Superior temporal gyrus (tissue), 1 donor: ENCODE results near the gene LMOD3.
A peak's percentile ranks its signal among the peaks of the same experiment; 100 is the strongest.

Experiments
- DNase-seq: peaks from one replicate; pipeline ENCODE4 v3.0.0-alpha.2; 2016; ENCODE audit errors: extremely low spot score

LMOD3 gene

DNA sequence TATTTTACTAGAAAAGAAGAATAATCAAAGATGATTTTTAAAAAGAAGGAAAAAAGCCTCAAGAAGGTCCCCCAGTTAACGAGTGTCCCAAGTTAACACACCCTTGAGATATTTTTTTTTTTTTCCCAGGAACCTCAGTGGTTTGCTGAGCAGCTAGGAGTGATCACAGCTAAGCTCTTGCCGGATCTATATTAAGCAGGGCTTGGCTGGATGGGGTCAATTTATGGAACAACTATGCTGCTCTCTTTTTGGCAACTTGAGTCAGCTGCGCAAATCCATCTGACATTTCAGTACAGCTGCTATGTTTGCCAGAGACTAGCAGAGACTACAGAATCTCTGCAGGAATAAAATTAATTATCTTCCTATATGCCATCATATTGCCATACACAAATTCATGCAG lies at the start of gene LMOD3:
Gene LMOD3, minus strand, starts transcription at position 193 of the 400 bp plus-strand sequence. CDS start 209 bp downstream, outside the sequence.
- DNase-seq, result no peak

DNA sequence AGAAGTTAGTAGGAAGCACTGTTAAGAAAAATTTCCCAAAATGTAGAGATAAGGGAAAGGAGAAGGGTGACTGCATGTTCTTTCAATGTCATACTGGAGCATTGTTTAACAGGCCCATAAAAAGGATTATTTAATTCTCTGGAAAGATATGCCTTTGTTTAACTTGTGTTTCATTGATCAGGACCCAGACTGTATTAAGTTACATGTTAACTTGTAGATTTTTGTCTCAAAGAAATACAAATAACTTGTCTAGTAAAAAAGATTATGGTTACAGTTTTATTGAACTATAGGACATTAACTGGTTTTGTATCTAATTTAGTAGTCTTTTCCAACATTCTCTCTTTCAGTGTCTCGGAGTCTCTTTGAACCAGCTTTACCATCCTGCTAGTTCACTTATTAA lies 49.7 kb upstream of the LMOD3 start:
- no peak for DNase-seq

DNA sequence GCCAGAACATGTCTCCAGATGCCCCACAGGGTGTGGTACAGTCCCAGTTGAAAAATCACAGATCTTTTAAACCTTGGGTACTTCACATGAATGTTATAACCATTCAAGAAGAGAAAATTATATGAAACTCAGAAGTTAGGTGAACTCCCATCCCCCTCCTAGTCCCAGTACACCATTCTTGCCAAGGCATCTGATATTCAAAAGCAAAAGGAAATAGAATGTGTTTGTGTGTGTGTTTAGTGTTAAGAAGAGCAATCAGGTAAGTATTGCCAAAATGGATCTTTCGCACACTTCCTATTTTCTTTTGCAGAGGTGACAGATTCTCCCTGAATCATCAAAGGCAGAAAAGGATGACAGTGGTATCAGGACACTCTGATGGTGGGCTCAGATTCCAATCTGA lies 44.1 kb upstream of the LMOD3 start:
- DNase-seq, result no peak

DNA sequence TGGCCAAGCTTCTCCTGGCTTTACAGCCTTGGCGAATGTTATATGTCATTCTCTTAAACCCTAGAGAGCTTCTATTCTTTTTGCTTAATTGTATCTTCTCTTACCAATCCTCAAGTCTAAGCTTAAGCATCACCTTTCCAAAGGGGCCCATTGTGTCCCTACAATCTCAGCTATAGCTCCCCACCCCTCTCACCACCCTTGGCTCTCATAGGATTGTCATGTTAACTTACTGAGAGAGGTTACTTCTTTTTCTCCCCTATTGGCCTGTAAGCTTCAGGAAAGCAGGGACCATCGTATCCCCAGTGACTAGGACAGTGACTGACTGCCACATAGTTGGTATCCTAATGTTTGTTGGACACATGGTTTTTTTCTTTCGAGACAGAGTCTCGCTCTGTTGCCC lies 43.3 kb upstream of the LMOD3 start:
- DNase-seq, result no peak

- DNase-seq, result no peak
Measured at GRCh38 chr3:69164296-69164695, 41.9 kb upstream of the LMOD3 start.

- DNase-seq, result no peak
Measured at GRCh38 chr3:69162308-69162980, 40.0 kb upstream of the LMOD3 start.

DNA sequence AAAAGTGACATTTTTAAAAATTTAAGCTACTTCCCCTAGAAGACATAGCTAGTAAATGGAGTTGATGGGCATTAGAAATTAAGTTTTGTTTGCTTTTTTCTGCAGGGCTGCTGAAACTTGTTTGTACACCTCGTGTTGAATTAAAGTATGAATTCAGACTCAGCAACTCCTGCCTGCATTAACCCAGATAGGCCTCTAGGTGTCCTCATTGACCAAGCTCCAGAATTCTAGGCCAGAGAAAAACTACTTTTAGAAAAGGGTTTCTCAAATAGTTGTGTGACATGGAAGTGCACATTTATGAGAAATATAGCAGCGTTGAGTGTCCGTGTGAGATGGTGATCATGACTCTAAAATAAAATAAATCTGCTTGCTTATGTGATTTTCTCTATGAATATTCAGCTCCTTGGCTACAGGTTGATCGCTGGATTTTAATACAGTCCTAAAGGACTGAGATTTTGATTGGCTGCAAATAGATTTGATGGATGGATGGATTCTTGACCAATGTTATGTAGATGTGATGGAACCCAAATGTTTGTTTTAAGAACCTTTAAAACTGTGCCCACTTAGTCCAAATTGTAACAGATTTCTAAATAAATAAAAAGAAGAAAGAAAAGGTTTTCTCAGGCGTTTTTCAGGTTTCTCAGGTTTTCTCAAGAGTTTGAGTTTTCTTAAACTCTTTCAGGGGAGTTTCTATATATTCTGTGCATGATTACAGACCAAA lies 39.4 kb upstream of the LMOD3 start:
- DNase-seq, result peak; percentile 94

DNA sequence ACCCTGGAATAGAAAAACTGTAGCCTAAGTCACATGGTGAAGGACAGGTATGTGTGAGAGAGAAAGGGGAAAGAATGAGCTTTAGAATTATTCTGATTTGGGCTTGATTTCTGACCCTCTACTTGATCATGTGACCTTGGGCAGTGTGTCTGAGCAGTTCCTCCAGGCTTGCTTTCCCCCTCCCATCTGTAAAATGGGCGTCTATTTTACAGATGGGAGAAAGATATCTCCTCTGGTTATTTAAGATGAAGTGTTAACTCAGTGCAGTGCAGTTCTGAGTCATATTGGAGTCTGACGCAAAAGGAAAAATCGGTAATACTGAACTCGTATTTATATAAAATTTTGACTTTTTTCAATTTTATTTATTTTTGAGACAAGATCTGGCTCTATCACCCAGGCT lies 38.1 kb upstream of the LMOD3 start:
- no peak for DNase-seq

- DNase-seq, result no peak
Measured at GRCh38 chr3:69160107-69160506, 37.7 kb upstream of the LMOD3 start.

- DNase-seq, result no peak
Measured at GRCh38 chr3:69149586-69149985, 27.2 kb upstream of the LMOD3 start.

GRCh38 chr3:69145688-69146087 lies 23.3 kb upstream of the LMOD3 start:
- DNase-seq, result no peak

DNA sequence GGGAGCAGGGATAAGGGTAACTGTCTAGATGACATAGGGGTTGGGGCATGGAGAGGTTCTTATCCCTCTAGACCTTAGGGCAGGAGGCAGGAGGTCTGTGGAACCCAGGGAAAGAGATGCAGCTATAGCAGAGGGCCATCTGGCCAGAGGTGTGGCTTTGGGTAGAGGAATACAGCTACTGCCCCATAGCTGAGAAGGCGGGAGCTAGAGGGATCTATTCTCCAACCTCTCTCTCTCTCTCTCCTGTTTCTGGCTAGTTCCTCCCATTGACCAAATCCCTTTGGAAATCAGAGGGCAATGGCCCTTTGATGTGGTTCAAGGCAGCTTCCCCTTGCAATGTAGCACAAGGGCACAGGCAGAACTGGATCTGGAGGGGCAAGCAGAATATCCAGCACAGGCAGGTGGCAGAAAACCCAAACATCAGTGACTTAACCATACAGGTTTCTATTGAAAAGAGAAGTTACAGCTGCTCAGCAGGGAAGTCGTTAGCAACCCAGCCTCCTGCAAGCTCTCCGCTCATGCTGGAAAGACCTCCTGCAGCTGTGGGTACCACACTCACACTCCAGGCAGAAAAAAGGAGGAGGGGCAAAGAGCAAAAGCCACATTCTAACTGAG lies 22.3 kb upstream of the LMOD3 start:
- no peak for DNase-seq

DNA sequence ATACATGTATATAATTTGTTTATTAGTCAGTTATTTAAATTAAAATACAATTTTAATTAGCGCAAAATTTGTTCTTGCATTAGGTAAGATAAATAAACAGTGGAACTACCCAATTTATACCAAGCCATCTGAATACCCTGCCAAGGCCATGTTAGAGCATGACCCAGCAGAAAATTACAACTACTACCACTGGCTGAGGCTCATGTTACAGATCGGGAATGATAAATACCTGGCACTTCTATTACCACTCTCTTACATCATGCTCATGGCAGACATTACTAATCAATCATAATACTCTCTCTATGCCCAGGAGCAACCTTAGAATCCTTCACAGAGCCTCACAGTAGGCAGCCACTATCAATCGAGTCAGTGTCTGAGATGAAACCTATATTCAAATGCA lies 21.2 kb upstream of the LMOD3 start:
- no peak for DNase-seq

DNA sequence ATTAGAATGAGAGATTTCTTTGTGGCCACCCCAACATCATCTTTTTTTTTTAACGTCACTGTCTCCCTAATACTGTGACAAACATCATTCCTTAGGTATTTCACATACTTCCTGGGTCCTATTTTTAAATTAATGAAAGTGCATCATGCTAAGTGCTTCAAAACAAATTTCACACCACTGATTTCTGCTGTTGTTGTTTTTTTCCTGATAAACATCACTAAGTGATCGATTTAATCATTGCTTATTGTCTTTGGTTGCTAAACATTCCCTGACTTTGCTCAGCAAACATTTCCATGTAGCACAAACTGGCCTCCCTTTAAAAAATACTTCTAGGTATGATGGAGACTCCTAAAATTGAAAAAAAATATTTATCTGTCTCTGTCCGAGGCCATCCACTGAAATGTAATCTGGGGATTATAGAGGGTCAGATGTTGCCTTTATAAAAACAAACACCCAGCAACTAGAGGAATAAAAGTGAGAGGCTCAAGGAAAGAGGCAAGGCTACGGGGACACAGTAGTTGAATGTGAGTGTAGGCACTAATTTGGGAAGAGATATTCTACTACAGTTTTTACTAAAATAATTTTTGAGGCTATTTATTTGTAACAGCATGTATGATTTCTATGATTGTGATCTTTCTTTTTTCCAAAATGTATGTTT lies 20.5 kb upstream of the LMOD3 start:
- DNase-seq, result no peak

DNA sequence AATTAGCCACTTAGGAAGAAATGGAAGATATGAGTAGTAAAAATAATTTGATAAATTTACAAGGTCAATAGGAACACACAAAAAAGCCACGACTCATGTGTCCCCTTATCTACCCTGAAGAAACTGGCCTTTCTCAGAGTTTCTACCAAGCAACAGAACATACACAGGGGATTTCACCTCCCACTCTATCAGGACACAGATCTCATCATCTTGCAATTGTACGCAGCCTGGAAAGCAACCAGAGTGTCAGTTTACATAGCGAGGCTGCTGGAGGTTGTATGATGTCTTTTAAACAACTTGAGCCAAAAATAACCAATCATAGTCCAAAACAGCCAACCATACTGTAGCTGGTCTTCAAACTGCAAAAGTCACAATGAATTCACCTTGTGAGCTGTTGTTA lies 19.7 kb upstream of the LMOD3 start:
- DNase-seq, result no peak

GRCh38 chr3:69141313-69141712 lies 18.9 kb upstream of the LMOD3 start:
- no peak for DNase-seq

DNA sequence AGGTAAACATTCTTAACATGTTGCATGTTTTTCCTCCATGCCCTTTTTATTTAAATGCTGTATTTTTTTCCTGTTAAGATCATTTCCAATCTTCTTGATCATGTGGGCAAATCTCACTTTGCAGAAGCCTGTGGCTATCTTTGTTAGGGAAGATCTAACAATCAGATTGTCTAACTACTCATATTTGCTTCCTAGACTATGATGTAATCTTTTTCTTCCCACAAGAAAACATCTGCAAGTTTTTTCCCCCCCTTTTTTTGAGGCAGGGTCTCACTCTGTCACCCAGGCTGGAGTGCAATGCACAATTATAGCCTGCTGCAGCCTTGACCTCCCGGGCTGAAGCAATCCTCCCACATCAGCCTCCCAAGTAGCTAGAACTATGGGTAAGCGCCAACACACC lies 15.0 kb upstream of the LMOD3 start:
- no peak for DNase-seq

DNA sequence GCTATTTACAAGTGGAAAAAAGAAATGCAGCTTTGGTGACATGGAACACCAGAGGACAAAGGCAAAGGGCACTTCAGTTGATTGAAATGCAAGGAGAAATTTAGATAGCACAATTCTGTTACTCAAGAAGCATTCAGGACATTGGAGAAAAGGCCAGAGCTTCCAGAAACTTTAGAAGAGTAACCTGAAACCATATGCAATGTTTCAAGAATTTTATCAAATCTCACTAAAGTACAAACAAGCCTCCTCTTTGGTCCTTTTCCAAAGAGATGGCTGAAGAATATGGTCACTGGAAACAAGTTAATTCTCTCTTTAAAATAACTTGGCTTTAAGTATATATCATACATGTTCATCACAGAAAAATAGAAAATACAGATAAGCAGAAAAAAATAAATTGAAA lies 14.6 kb upstream of the LMOD3 start:
- DNase-seq, result no peak

DNA sequence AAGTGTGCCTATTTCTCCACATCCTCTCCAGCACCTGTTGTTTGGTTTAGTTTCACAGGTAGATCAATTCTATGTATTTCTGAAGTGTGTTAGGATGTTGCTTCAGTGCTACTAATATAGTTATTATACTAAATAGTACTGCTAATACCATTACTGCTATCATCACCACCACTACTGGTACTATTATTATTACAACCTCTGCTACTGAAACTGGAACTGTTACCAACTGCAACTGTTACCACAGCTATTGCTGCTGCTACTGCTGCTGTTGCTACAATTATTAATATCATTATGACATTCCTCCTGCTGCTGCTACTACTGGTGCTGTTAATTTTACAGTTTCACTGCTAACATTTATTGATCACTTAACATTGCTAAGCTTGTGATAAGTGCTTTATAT lies 8.3 kb upstream of the LMOD3 start:
- no peak for DNase-seq

GRCh38 chr3:69129531-69129930 lies 7.1 kb upstream of the LMOD3 start:
- no peak for DNase-seq

DNA sequence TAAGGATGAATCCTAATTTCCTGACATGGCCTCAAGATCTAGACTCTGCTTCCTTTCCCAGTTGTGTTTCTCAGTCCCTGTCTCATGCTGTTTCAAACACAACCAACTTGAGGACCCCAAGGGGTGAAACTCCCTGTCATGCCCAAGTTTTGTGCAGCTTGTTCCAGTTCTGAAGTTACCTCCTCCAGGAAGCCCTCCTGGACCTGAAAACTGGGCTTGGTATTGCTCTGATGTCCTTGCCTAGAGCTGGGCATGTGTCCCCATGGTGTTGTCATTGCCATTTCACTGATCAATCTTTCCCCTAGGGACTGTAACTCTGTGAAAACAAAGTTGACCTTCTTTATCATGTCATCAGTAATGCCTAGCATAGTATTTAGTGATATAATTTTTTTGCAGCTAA lies 6.1 kb upstream of the LMOD3 start:
- DNase-seq, result no peak

GRCh38 chr3:69126999-69127398 lies 4.6 kb upstream of the LMOD3 start:
- no peak for DNase-seq

DNA sequence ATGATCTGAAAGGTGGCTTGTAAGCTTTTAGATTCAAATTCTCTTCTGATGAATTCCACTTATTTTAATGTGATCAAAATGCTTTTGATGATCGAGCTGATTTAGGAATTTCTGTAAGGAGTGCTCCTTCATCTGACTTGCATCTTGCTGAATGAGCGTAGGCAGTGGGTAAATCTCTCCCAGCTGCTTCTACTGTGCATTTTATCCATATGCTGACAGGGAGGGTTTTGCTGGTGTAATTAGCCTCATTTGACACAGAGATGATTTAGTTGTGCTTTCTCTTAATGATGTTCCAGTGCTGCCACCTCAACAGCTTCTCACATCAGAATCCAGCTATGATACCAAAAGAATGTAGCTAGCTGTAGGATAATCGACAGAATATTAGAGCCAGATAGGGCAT lies 3.8 kb upstream of the LMOD3 start:
- DNase-seq, result no peak
